Subcutaneous abdominal adipose tissue (tissue), 5 donors: ENCODE data around the gene IL1RAP.

Source experiments
- H3K27ac ChIP-seq: one replicate; pipeline ENCODE4 v1.7.0; 2013; ENCODE audit warnings: low read depth, mild to moderate bottlenecking, inconsistent platforms, low read length, moderate library complexity
- H3K27me3 ChIP-seq, 5 donors: one replicate each; pipeline ENCODE4 v1.7.0; 2013; ENCODE audit warnings: low read length in 5 of 5, inconsistent platforms in 1 of 5; ENCODE audit not compliant: control insufficient read depth in 5 of 5, insufficient read depth in 4 of 5
- H3K36me3 ChIP-seq, 5 donors: one replicate each; pipeline ENCODE4 v1.7.0; 2013; ENCODE audit warnings: low read length in 5 of 5; ENCODE audit not compliant: control insufficient read depth in 5 of 5, insufficient read depth in 5 of 5
- H3K4me1 ChIP-seq, 5 donors: one replicate each; pipeline ENCODE4 v1.7.0; 2013; ENCODE audit warnings: low read length in 5 of 5, mild to moderate bottlenecking in 3 of 5, moderate library complexity in 1 of 5; ENCODE audit not compliant: control insufficient read depth in 5 of 5, insufficient read depth in 5 of 5
- H3K4me3 ChIP-seq, 5 donors: one replicate each; pipeline ENCODE4 v1.7.0; 2013; ENCODE audit warnings: low read length in 5 of 5, low read depth in 1 of 5
- H3K9ac ChIP-seq, 5 donors: one replicate each; pipeline ENCODE4 v1.7.0; 2013; ENCODE audit warnings: low read length in 5 of 5, mild to moderate bottlenecking in 4 of 5, moderate library complexity in 3 of 5
- H3K9me3 ChIP-seq, 5 donors: one replicate each; pipeline ENCODE4 v1.7.0; 2013; ENCODE audit warnings: low read length in 5 of 5; ENCODE audit not compliant: control insufficient read depth in 5 of 5
- donor health status: healthy.
- donor health status: healthy.
- donor health status: healthy.
- donor health status: healthy.
- donor health status: healthy.

The IL1RAP gene

DNA sequence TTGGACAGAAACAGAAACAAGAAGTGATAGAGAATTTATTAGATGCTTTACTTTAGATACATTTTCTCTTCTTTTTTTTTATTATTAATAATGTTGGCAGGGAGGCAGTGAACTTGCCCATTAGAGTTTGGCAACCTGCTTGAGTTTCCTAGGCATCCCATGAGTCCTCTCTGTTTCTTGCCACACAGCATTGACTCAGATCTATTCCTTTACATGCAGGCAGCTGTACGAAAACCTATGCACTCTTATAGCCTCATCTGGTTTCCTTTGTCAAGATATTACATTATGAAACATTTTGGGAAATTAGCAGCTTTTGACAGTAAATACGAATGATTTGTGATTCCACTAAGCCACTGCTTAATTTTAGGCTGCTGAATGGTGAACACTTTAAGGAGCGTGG is 23.3 kb downstream of the IL1RAP start:
- H3K27me3 ChIP-seq = no peaks in the 10 kb centered on the region
- no peak overlapping the region for H3K9ac ChIP-seq
- no peak overlapping the region for H3K4me3 ChIP-seq
- H3K36me3 ChIP-seq = no peaks in the 10 kb centered on the region
- H3K9me3 ChIP-seq = no peaks in the 10 kb centered on the region
- peaks cover 0 to 29% (median 22%) of the 10 kb centered on the region in 5 donors for H3K4me1 ChIP-seq
- no peak overlapping the region for H3K27ac ChIP-seq

GRCh38 chr3:190538288-190538687 is 24.4 kb downstream of the IL1RAP start:
- H3K9ac ChIP-seq = no peak overlapping the region
- H3K36me3 ChIP-seq = no peaks in the 10 kb centered on the region
- H3K9me3 ChIP-seq = no peaks in the 10 kb centered on the region
- no peak overlapping the region for H3K4me3 ChIP-seq
- no peak overlapping the region for H3K27ac ChIP-seq
- peaks cover 0 to 28% (median 12%) of the 10 kb centered on the region in 5 donors for H3K4me1 ChIP-seq
- H3K27me3 ChIP-seq = no peaks in the 10 kb centered on the region

GRCh38 chr3:190539526-190539925 is 25.6 kb downstream of the IL1RAP start:
- Histone ChIP-seq H3K9me3 (no peaks in the 10 kb centered on the region), H3K4me3 (no peak overlapping the region), H3K27me3 (no peaks in the 10 kb centered on the region), H3K27ac (no peak overlapping the region), H3K9ac (no peak overlapping the region), H3K36me3 (no peaks in the 10 kb centered on the region), H3K4me1 (peaks cover 0 to 17% (median under 1%) of the 10 kb centered on the region in 5 donors)

- no peaks in the 10 kb centered on the region for H3K36me3 ChIP-seq
- no peaks in the 10 kb centered on the region for H3K9me3 ChIP-seq
- H3K27ac ChIP-seq = no peak overlapping the region
- H3K4me3 ChIP-seq = no peak overlapping the region
- no peak overlapping the region for H3K9ac ChIP-seq
- H3K4me1 ChIP-seq = peaks cover 0 to 17% (median 0%) of the 10 kb centered on the region in 5 donors
- no peaks in the 10 kb centered on the region for H3K27me3 ChIP-seq
Observed at GRCh38 chr3:190541008-190541407, 27.1 kb downstream of the IL1RAP start.

DNA sequence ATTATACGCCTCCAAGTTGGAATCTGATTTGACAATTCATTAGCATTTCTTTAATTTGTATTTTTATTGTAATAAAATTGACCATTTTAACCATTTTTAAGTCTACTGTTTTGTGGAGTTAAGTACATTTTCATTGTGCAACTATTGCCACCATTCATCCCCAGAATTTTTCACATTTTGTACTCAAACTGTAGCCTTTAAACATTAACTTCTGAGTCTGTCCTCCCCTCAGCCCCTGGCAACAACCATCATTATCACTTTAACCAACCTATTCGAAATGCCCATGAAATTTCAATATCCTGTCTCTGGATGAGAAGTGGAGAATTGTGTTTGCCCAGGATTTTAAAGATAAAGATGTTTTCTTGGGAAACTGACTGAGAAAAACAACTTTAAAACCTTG is 27.7 kb downstream of the IL1RAP start:
- no peak overlapping the region for H3K4me3 ChIP-seq
- H3K9ac ChIP-seq = no peak overlapping the region
- no peak overlapping the region for H3K27ac ChIP-seq
- no peaks in the 10 kb centered on the region for H3K9me3 ChIP-seq
- peaks cover 0 to 16% (median 0%) of the 10 kb centered on the region in 5 donors for H3K4me1 ChIP-seq
- no peaks in the 10 kb centered on the region for H3K36me3 ChIP-seq
- no peaks in the 10 kb centered on the region for H3K27me3 ChIP-seq

- Histone ChIP-seq H3K36me3 (no peaks in the 10 kb centered on the region), H3K4me3 (no peak overlapping the region), H3K27ac (no peak overlapping the region), H3K9ac (no peak overlapping the region), H3K4me1 (peaks cover 0 to 7% (median 0%) of the 10 kb centered on the region in 5 donors), H3K27me3 (no peaks in the 10 kb centered on the region), H3K9me3 (no peaks in the 10 kb centered on the region)
Observed at GRCh38 chr3:190542846-190543245, 29.0 kb downstream of the IL1RAP start.

DNA sequence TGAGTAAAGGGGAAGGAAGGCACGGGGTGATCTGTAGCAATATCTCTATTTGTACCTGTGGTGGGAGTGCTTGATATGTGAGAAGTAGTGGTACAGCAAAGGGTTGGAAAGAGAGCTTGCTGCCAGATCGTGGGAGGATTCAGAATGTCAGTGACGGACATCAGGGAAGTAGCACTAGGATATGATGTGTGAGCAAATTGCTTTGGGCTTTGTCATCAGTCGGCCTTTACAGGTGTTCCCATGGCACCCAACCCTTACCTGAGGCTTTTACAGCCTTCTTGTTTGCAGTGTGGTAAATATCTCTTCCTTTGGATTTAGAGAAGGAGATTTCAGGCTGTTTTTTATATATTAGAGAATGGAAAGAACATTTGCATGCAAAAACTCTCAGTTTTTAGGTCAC is 29.8 kb downstream of the IL1RAP start:
- no peak overlapping the region for H3K9ac ChIP-seq
- no peaks in the 10 kb centered on the region for H3K36me3 ChIP-seq
- H3K4me3 ChIP-seq = no peak overlapping the region
- peaks cover 0 to 12% (median 0%) of the 10 kb centered on the region in 5 donors for H3K4me1 ChIP-seq
- no peaks in the 10 kb centered on the region for H3K27me3 ChIP-seq
- H3K27ac ChIP-seq = no peak overlapping the region
- H3K9me3 ChIP-seq = no peaks in the 10 kb centered on the region

- H3K9me3 ChIP-seq = no peaks in the 10 kb centered on the region
- H3K27ac ChIP-seq = no peak overlapping the region
- H3K4me3 ChIP-seq = no peak overlapping the region
- H3K27me3 ChIP-seq = no peaks in the 10 kb centered on the region
- no peaks in the 10 kb centered on the region for H3K36me3 ChIP-seq
- H3K4me1 ChIP-seq = peaks cover 0 to 13% (median 2%) of the 10 kb centered on the region in 5 donors
- H3K9ac ChIP-seq = no peak overlapping the region
Observed at GRCh38 chr3:190545191-190545590, 31.3 kb downstream of the IL1RAP start.

GRCh38 chr3:190546881-190547510 is 33.1 kb downstream of the IL1RAP start:
- Histone ChIP-seq H3K4me3 (no peak overlapping the region), H3K9me3 (peaks cover 0 to 5% (median 1%) of the 10 kb centered on the region in 5 donors), H3K36me3 (no peaks in the 10 kb centered on the region), H3K9ac (no peak overlapping the region), H3K27me3 (no peaks in the 10 kb centered on the region), H3K27ac (no peak overlapping the region), H3K4me1 (peaks cover 0 to 13% (median 2%) of the 10 kb centered on the region in 5 donors)

GRCh38 chr3:190548031-190548656 is 34.3 kb downstream of the IL1RAP start:
- Histone ChIP-seq H3K4me3 (no peak overlapping the region), H3K36me3 (no peaks in the 10 kb centered on the region), H3K27ac (no peak overlapping the region), H3K4me1 (peaks cover 0 to 9% (median 2%) of the 10 kb centered on the region in 5 donors), H3K9ac (no peak overlapping the region), H3K9me3 (peaks cover 0 to 6% (median 5%) of the 10 kb centered on the region in 5 donors), H3K27me3 (no peaks in the 10 kb centered on the region)
